ENCODE results near the gene ARSG. TPM values are rescaled to one million over a fixed set of nuclear protein-coding genes. Genes with fewer than 3 reads are reported as not detected.
"Not testable (repeated sequence)": the region's sequence is repeated elsewhere in the genome, so short reads cannot be mapped to it uniquely, and the experiment has no call there.

The ARSG gene
- total and polyA plus RNA-seq, 2 of the 4 experiments (the other 2 are of a cell fraction), result 2.9 to 3.0 TPM

DNA sequence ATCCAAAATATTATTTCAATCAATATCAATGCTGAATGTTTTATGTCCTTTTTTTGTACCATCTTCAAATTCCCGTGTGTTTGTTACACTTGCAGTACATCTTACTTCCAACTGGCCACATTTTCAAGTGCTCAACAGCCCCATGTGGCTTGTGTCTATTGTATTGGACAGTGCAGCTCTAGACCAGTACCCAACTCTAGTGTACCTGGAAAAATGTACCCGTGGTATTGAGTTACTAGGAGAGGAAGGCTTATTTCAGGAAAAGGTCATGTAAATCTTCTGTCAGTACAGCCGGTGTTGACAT lies 31.7 kb upstream of the ARSG start:
- H3K4me2 ChIP-seq (ENCODE audit: low read depth, low read length); H3K14ac ChIP-seq (replicated peaks; ENCODE audit: low read depth, low read length); H3K4me1 ChIP-seq (ENCODE audit: control insufficient read depth, insufficient read depth, low read length); H4K20me1 ChIP-seq (ENCODE audit: insufficient read depth, low read length); H2AFZ ChIP-seq (replicated peaks; ENCODE audit: low read length, poor library complexity); H3K79me1 ChIP-seq (ENCODE audit: low read depth in 1 of 2, low read length in 2 of 2); DNase-seq; H3K4me3 ChIP-seq (ENCODE audit: insufficient read depth, low read depth, low read length); H2BK120ac ChIP-seq (ENCODE audit: low read depth, low read length); H3K27me3 ChIP-seq (ENCODE audit: control insufficient read depth, insufficient read depth, low read length); H2BK20ac ChIP-seq (ENCODE audit: low read depth, low read length); H3K36me3 ChIP-seq (ENCODE audit: control insufficient read depth, insufficient read depth, low read length); BruUV-seq (replicated peaks); H3K56ac ChIP-seq (ENCODE audit: extremely low read depth, insufficient read depth, low read length); H3K9ac ChIP-seq (ENCODE audit: low read depth, low read length); H2AK9ac ChIP-seq (replicated peaks; ENCODE audit: low read depth, low read length, poor library complexity); dilution Hi-C loops (cut with HindIII; ENCODE audit: low sequenced_read_pairs, unreplicated experiment); H3K9me3 ChIP-seq (ENCODE audit: control insufficient read depth, insufficient read depth, low read length); H2BK5ac ChIP-seq (ENCODE audit: low read depth, low read length, poor library complexity, severe bottlenecking); H2AK5ac ChIP-seq (ENCODE audit: low read depth, low read length); POLR2A ChIA-PET (ENCODE audit: unreplicated experiment); H2BK15ac ChIP-seq (ENCODE audit: low read depth, low read length); H3K18ac ChIP-seq (ENCODE audit: low read depth, low read length); H3K27ac ChIP-seq (ENCODE audit: insufficient read depth, low read length); ATAC-seq (ENCODE audit: low read depth); H3K9me1 ChIP-seq (ENCODE audit: insufficient read depth, low read length); CTCF ChIA-PET; H4K91ac ChIP-seq (ENCODE audit: insufficient read depth, low read depth, low read length); H3K4ac ChIP-seq (ENCODE audit: low read depth, low read length); intact Hi-C loops (cut with micrococcal nuclease): not testable (repeated sequence)
- WGBS, 2 experiments (ENCODE audit: extremely low coverage in 2 of 2, insufficient read length in 1 of 2), result no CpG with 5 or more reads among the region's 3 CpGs
- H4K5ac ChIP-seq (ENCODE audit: low read depth, low read length), result peak overlapping the region; percentile 62; the same call in 1 of the 2 replicates
- in situ Hi-C loops (cut with MboI; ENCODE audit: low sequenced_read_pairs), result loop anchor here (25.0 kb wide), 1 partner anchor 503 kb away; no protein-coding TSS in a partner anchor
- H4K8ac ChIP-seq (ENCODE audit: low read depth in 2 of 2, low read length in 2 of 2), result peak overlapping the region in 1 of 2 experiments; percentile 40; a peak in 1 of 4 replicates
- H3K23ac ChIP-seq (ENCODE audit: low read depth, low read length), result 0 out of 2 replicates have a peak overlapping the region, but pooled peaks have one; percentile 57

Data from IMR-90 (cell line).